ENCODE data around the gene XRCC5. TPM values are rescaled to one million over a fixed set of nuclear protein-coding genes. Genes with fewer than 3 reads are reported as not detected.

XRCC5 gene
- polyA plus RNA-seq, 4 donors, result 248 to 472 (median 325) TPM

Other genes starting within 250 kb of the XRCC5 start
- 10 to 100 TPM in 3 of 4 donors, 1 to 10 TPM in 1; 4.7 to 22.3 (median 18.6) TPM for gene MREG, start 95.8 kb upstream of the XRCC5 start, polyA plus RNA-seq (ENCODE audit: insufficient read length in 4 of 4)
- gene PECR, start 27.5 kb upstream of the XRCC5 start, polyA plus RNA-seq (ENCODE audit: insufficient read length in 4 of 4), result 10 to 100 TPM; 10.7 to 52.2 (median 40.5) TPM
- 10 to 100 TPM in 3 of 4 donors, 1 to 10 TPM in 1; 3.4 to 16.2 (median 14.7) TPM for gene TMEM169, start 27.4 kb upstream of the XRCC5 start, polyA plus RNA-seq (ENCODE audit: insufficient read length in 4 of 4)

Measured in left renal pelvis (tissue), 4 donors.